CD4-positive, alpha-beta T cell (primary cell): ENCODE measurements around the gene CAT. TPM values are rescaled to one million over a fixed set of nuclear protein-coding genes. Genes with fewer than 3 reads are reported as not detected.

Source experiments
- ATAC-seq: fragments of 200-7000 bp; cut with Tn5 transposase; one replicate; pipeline ENCODE4 v1.10.0; 2022; ENCODE audit warnings: mild to moderate bottlenecking; ENCODE audit not compliant: poor library complexity
- CTCF ChIA-PET: fragments of 350-600 bp; sonication (Branson Sonifier 250); formaldehyde crosslinking; loops from one replicate; lab custom pipeline; 2021; ENCODE audit warnings: antibody characterized with exemption, inconsistent platforms; lab: Charles Lee
- POLR2A ChIA-PET: fragments of 350-600 bp; sonication (Branson Sonifier 250); formaldehyde crosslinking; loops from one replicate; lab custom pipeline; 2021; ENCODE audit warnings: antibody characterized with exemption, inconsistent platforms; lab: Charles Lee
- DNase-seq, 14 experiments: peaks; one replicate each; pipeline ENCODE4 v3.0.0-alpha.2; 2013 to 2020; ENCODE audit warnings: mixed read lengths in 2 of 14
- H3K27ac ChIP-seq, 2 donors: one replicate each; pipeline versions ENCODE4 v1.5.1 to v1.7.0; 2013; ENCODE audit warnings: low read length in 2 of 2, low read depth in 1 of 2, mild to moderate bottlenecking in 1 of 2
- H3K27me3 ChIP-seq, 2 experiments: 1 replicate in 1 of 2; 2 replicates in 1 of 2; pipeline versions ENCODE4 v1.6.1 to v1.7.0; 2013; ENCODE audit warnings: low read length in 2 of 2, control low read depth in 1 of 2, mild to moderate bottlenecking in 1 of 2, moderate library complexity in 1 of 2; ENCODE audit not compliant: insufficient read depth in 2 of 2, control insufficient read depth in 1 of 2
- H3K36me3 ChIP-seq: one replicate; pipeline ENCODE4 v1.6.1; 2013; ENCODE audit warnings: low read length, control low read depth; ENCODE audit not compliant: insufficient read depth
- H3K4me1 ChIP-seq: one replicate; pipeline ENCODE4 v1.6.1; 2013; ENCODE audit warnings: low read length, control low read depth; ENCODE audit not compliant: insufficient read depth
- H3K4me3 ChIP-seq: one replicate; pipeline ENCODE4 v1.5.1; 2013; ENCODE audit warnings: mild to moderate bottlenecking, low read length, moderate library complexity
- H3K9me3 ChIP-seq, 2 experiments: 1 replicate in 1 of 2; 2 replicates in 1 of 2; pipeline versions ENCODE4 v1.6.1 to v1.7.0; 2013; ENCODE audit warnings: low read length in 2 of 2, mild to moderate bottlenecking in 2 of 2, control low read depth in 1 of 2, moderate library complexity in 1 of 2; ENCODE audit not compliant: control insufficient read depth in 1 of 2, insufficient read depth in 1 of 2
- H3K27ac Mint-ChIP-seq: one replicate; pipeline ENCODE4 v1.8.0; 2020; ENCODE audit warnings: mixed read lengths
- H3K27me3 Mint-ChIP-seq: one replicate; pipeline ENCODE4 v1.8.0; 2021; ENCODE audit warnings: mixed read lengths
- H3K36me3 Mint-ChIP-seq: one replicate; pipeline ENCODE4 v1.8.0; 2021; ENCODE audit warnings: low read depth, mixed read lengths
- H3K4me1 Mint-ChIP-seq: one replicate; pipeline ENCODE4 v1.8.0; 2021; ENCODE audit warnings: low read depth, mixed read lengths
- H3K4me3 Mint-ChIP-seq: one replicate; pipeline ENCODE4 v1.8.0; 2020; ENCODE audit warnings: mild to moderate bottlenecking, mixed read lengths
- H3K9me3 Mint-ChIP-seq: one replicate; pipeline ENCODE4 v1.8.0; 2020; ENCODE audit warnings: mixed read lengths
- CTCF ChIP-seq: fragments of 200-600 bp; IDR thresholded peaks from one replicate; pipeline ENCODE4 v1.8.0; 2022; ENCODE audit warnings: antibody characterized with exemption, mild to moderate bottlenecking
- intact Hi-C, 2 experiments: fragments of 100-400 bp; cut with DNase I in 1 of 2; cut with micrococcal nuclease in 1 of 2; formaldehyde crosslinking; loops; one replicate each; pipeline versions ENCODE4 v1.15.1 to v1.9.0; 2023 to 2025; cut with DNase I, micrococcal nuclease
- total RNA-seq, 174 experiments: library from RNA in 2 of 174; stranded (reverse) in 2 of 174; gene quantifications; one replicate each; pipeline ENCODE4 v1.2.3 and lab custom pipeline; 2021 to 2026

The CAT gene
- total RNA-seq, 2 experiments from 2014 or later = 8.5 to 9.8 TPM

DNA sequence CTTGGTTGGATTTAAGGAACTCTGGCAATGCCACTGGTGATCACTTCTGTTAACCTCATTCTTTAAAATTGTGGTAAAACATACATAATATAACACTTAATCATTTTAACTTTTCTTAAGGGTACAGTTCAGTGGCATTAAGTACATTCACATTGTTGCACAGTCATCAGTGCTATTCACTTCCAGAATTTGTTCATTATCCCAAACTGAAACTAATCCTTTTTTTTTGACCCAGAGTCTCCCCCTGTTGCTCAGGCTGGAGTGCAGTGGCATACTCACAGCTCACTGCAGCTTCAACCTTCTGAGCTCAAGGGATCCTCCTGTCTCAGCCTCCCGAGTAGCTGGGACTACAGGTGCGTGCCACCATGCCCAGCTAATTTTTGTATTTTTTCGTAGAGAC is 64.2 kb downstream of the CAT start:
- intact Hi-C loops = loop anchor here in 1 of 2 experiments (10.0 kb wide), 1 partner anchor 912 kb away; the partner anchor contains the start of gene SLC1A2
- no peaks in the 10 kb centered on the region for H3K9me3 Mint-ChIP-seq
- H3K27me3 ChIP-seq = peaks cover 0 to 3% of the 10 kb centered on the region in 2 experiments
- no peaks in the 10 kb centered on the region for H3K36me3 Mint-ChIP-seq
- CTCF ChIA-PET = no interaction called here
- H3K4me1 Mint-ChIP-seq = no peaks in the 10 kb centered on the region
- H3K27ac Mint-ChIP-seq = no peak overlapping the region
- H3K4me1 ChIP-seq = no peaks in the 10 kb centered on the region
- DNase-seq (no peak), ATAC-seq (no peak)
- no peak overlapping the region for H3K4me3 ChIP-seq
- H3K9me3 ChIP-seq = no peaks in the 10 kb centered on the region
- no peak for TF ChIP-seq CTCF
- H3K27me3 Mint-ChIP-seq = no peaks in the 10 kb centered on the region
- no peak overlapping the region for H3K27ac ChIP-seq
- POLR2A ChIA-PET = no interaction called here
- H3K4me3 Mint-ChIP-seq = no peak overlapping the region
- no peaks in the 10 kb centered on the region for H3K36me3 ChIP-seq

GRCh38 chr11:34505874-34506273 is 67.1 kb downstream of the CAT start:
- intact Hi-C loops = loop anchor here in 1 of 2 experiments (10.0 kb wide), 1 partner anchor 909 kb away; the partner anchor contains the start of gene SLC1A2
- Mint-ChIP-seq H3K4me1 (no peaks in the 10 kb centered on the region), H3K27ac (no peak overlapping the region), H3K36me3 (no peaks in the 10 kb centered on the region), H3K9me3 (no peaks in the 10 kb centered on the region), H3K4me3 (no peak overlapping the region), H3K27me3 (no peaks in the 10 kb centered on the region)
- no peaks in the 10 kb centered on the region for H3K36me3 ChIP-seq
- CTCF ChIA-PET = no interaction called here
- H3K27ac ChIP-seq = no peak overlapping the region
- no peaks in the 10 kb centered on the region for H3K27me3 ChIP-seq
- no peak for DNase-seq
- H3K9me3 ChIP-seq = no peaks in the 10 kb centered on the region
- no peak for ATAC-seq
- H3K4me3 ChIP-seq = no peak overlapping the region
- no peak for TF ChIP-seq CTCF
- H3K4me1 ChIP-seq = no peaks in the 10 kb centered on the region
- POLR2A ChIA-PET = no interaction called here

- DNase-seq (no peak), ATAC-seq (no peak)
- Mint-ChIP-seq H3K27me3 (no peaks in the 10 kb centered on the region), H3K36me3 (no peaks in the 10 kb centered on the region), H3K9me3 (no peaks in the 10 kb centered on the region), H3K4me1 (no peaks in the 10 kb centered on the region), H3K4me3 (no peak overlapping the region), H3K27ac (no peak overlapping the region)
- H3K4me1 ChIP-seq = no peaks in the 10 kb centered on the region
- H3K9me3 ChIP-seq = no peaks in the 10 kb centered on the region
- no peak for TF ChIP-seq CTCF
- intact Hi-C loops = loop anchor here in 1 of 2 experiments (10.0 kb wide), 1 partner anchor 908 kb away; the partner anchor contains the start of gene SLC1A2
- ChIA-PET POLR2A (no interaction called here), CTCF (interaction anchor here (1.4 kb wide), 1 partner anchor 39 kb away, joined by 3 read pairs; no protein-coding TSS in a partner anchor)
- H3K27me3 ChIP-seq = no peaks in the 10 kb centered on the region
- H3K4me3 ChIP-seq = no peak overlapping the region
- H3K27ac ChIP-seq = no peak overlapping the region
- H3K36me3 ChIP-seq = no peaks in the 10 kb centered on the region
These were observed 68.4 kb downstream of the CAT start for GRCh38 chr11:34507156-34507555.
